ENCODE results near the gene RELL2. TPM values are rescaled to one million over a fixed set of nuclear protein-coding genes. Genes with fewer than 3 reads are reported as not detected.

RELL2 gene
- total and polyA plus RNA-seq, 7 donors = 0.99 to 10.5 (median 2.5) TPM

DNA sequence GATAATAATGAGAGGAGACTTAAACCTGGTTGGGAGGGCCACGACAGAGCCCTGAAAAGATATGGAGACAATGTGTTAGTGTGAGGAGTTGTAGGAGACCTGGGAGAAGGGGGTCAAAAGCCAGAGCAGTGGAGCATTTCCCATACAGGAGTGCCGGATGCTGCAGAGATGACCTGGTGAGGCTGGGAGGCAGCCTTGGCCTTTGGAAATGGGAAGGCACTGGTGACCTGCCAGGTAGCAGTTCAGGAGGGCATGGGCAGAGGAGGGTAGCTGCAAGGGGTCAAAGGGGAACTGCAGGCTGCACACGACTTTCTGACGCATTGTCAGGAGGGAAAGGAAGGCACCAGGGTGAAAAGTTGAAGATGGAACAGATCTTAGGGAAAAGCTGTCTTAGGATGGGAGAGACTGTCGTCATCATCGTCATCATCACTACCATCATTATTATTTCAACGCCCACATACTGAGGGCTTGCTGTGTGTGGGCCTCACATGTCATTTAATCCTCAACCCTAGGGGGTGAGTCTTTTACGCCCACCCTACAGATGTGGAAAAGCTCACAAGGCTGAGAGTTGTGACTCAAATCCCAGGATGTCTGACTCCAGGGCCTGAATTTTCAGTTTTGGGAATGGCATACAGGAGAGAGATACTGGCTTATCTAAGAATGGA lies 31.9 kb downstream of the RELL2 start:
- Histone ChIP-seq H3K27ac (no peak overlapping the region), H3K9me3 (no peaks in the 10 kb centered on the region), H3K36me3 (no peaks in the 10 kb centered on the region), H3K4me3 (no peak overlapping the region), H3K4me1 (peaks cover 0 to 4% (median 0%) of the 10 kb centered on the region in 4 donors), H3K27me3 (no peaks in the 10 kb centered on the region)
- 83% methylated on average over 8 of the region's 8 CpGs for WGBS, 2 donors
- no peak for TF ChIP-seq EP300 (IDR thresholded peaks at IDR 0.05)
- TF ChIP-seq POLR2A (IDR thresholded peaks at IDR 0.05) = no peak
- TF ChIP-seq CTCF (IDR thresholded peaks at IDR 0.05) = no peak
- no peak for TF ChIP-seq POLR2AphosphoS5 (IDR thresholded peaks at IDR 0.05)
- intact Hi-C loops (cut with DNase I) = no loop called here
- no peak for DNase-seq

DNA sequence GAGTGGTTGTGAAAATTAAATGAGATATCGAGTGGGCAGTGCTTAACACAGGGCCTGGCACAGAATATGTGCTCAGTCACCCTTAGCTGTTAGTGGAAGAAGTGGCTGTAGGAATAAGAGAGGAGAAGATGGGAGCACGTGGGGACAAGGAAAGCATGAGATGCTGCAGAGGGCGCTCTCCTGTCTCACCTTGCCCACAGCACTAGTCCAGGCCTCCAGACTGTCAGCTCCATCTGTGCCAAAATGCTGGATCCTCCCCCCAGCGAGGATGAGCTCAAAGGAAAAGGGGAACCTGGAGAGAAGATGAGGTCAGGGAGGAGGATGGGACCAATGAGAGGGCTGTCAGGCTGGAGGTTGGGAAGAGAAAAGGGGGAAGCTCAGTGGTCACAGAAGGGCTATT lies 32.7 kb downstream of the RELL2 start:
- Histone ChIP-seq H3K4me1 (peaks cover 0 to 4% (median 0%) of the 10 kb centered on the region in 4 donors), H3K27ac (no peak overlapping the region), H3K27me3 (no peaks in the 10 kb centered on the region), H3K9me3 (no peaks in the 10 kb centered on the region), H3K36me3 (no peaks in the 10 kb centered on the region), H3K4me3 (no peak overlapping the region)
- DNase-seq = no peak
- 79 to 83% methylated on average over 4 of the region's 4 CpGs for WGBS, 2 donors
- TF ChIP-seq EP300 (IDR thresholded peaks at IDR 0.05) (no peak), CTCF (IDR thresholded peaks at IDR 0.05) (no peak), POLR2A (IDR thresholded peaks at IDR 0.05) (no peak), POLR2AphosphoS5 (IDR thresholded peaks at IDR 0.05) (no peak)
- intact Hi-C loops (cut with DNase I) = no loop called here

GRCh38 chr5:141672071-141672840 lies 35.5 kb downstream of the RELL2 start:
- TF ChIP-seq EP300 (IDR thresholded peaks at IDR 0.05) (no peak), POLR2A (IDR thresholded peaks at IDR 0.05) (no peak)
- intact Hi-C loops (cut with DNase I) = no loop called here
- no peaks in the 10 kb centered on the region for H3K9me3 ChIP-seq
- no peak overlapping the region for H3K4me3 ChIP-seq
- 94 to 95% methylated on average over 23 of the region's 23 CpGs for WGBS, 2 donors
- H3K36me3 ChIP-seq = no peaks in the 10 kb centered on the region
- DNase-seq = no peak
- no peak overlapping the region for H3K27ac ChIP-seq
- H3K4me1 ChIP-seq = no peaks in the 10 kb centered on the region
- H3K27me3 ChIP-seq = no peaks in the 10 kb centered on the region

DNA sequence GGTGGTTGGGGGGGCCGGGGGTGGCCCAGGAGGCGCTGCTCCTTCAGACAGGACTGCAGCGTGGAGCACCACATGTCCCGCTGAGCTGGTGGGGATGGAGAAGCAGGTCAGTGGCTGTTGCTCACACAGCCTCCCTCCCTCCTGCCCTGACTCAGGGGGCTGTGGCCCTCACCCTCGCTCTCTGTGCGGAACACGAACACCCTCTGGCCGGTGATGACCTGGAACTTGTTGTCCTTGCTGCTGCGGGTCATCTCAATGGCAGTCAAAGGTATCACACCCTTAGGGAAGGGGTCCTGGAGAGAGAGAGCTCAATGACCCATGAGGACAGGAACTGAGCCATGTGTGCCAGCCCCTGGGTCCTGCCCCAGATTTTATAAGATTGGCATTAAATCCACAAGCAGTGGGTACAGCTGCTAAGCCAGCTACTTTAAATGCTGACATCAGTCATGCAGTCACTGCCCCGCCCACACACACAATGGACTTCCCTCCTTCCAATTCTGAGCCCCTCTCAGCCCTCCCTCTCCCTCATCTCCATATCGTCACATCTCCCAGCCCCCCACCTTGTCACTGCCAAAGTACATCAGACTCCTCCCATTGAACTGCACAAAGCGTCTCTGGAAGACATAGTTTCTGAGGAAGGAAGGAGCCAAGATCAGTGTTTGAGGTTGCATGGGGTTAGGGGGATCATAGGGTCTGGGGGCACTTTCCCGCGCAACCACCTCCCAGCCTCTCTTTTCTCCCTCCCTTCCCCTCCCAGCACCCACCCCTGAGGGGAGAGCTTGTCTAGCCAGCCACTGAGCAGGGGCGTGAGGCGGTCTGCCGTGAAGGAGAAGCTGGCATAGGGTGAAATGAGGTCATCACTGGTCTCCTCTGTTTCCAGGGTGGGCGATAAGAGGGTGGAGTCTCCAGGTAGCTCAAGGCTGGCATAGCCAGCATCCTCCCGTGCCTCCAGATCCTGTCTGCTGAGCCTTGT lies 36.3 kb downstream of the RELL2 start:
- TF ChIP-seq EP300 (IDR thresholded peaks at IDR 0.05) = no peak
- TF ChIP-seq CTCF (IDR thresholded peaks at IDR 0.05) = no peak
- no peak for TF ChIP-seq POLR2AphosphoS5 (IDR thresholded peaks at IDR 0.05)
- no peak for TF ChIP-seq POLR2A (IDR thresholded peaks at IDR 0.05)
- intact Hi-C loops (cut with DNase I) = no loop called here
- H3K4me1 ChIP-seq = no peaks in the 10 kb centered on the region
- no peaks in the 10 kb centered on the region for H3K36me3 ChIP-seq
- H3K4me3 ChIP-seq = no peak overlapping the region
- H3K27me3 ChIP-seq = no peaks in the 10 kb centered on the region
- H3K9me3 ChIP-seq = no peaks in the 10 kb centered on the region
- H3K27ac ChIP-seq = no peak overlapping the region
- no peak for DNase-seq
- 82 to 86% methylated on average over 19 of the region's 19 CpGs for WGBS, 2 donors

All from sigmoid colon (tissue), 7 donors.